Measurements from ENCODE around the gene ARHGEF40. TPM values are rescaled to one million over a fixed set of nuclear protein-coding genes. Genes with fewer than 3 reads are reported as not detected.

The ARHGEF40 gene
- total RNA-seq, 2 experiments from 2014 or later, result 0.53 to 0.83 TPM

DNA sequence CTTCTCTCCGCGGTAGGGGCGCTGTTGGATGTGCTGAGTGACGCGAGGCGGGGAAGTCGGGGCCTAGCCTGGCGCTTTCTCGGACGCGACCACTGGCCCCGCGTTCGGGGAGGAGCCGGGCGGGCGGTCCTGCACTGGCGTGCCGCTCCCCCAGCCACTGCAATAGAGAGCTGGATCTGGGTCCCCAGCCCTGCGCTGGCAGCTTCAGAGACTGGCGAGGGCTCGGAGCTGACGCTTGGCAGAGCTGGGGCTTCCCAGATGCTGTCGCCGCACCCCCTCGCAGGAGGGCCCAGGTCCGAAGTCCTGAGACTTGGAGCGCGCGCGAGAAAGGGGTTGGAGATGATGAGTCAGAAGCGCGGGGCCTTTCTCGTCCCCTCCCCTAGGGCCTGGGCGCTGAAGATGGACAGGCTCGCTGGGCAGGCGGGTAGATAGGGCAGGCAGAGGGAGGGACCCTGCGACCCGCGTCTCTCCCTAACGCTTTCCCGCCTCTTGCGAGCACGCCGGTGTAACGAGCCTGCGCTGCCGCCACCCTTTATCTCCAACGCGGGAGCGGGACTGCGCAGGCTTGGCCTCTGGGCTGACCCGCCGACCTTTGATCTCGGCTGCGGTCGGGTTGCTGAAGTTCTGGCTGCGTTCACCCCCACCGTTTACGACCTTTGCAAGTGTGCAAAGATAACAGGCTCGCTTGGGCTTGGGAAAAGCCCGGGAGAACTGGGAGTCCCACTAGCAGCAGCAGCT lies 33.8 kb downstream of the ARHGEF40 start:
- CTCF ChIA-PET, result interaction anchor here (0.8 to 10.7 kb wide), 42 partner anchors 9 to 494 kb away, joined by 3 to 225 read pairs (median 6); partner anchors contain the start of genes ARHGEF40, NDRG2 and SLC39A2
- peak overlapping the region; percentile 91 for H3K27ac Mint-ChIP-seq

GRCh38 chr14:21104448-21105060 lies 34.5 kb downstream of the ARHGEF40 start:
- POLR2A ChIA-PET, result interaction anchor here (1.0 to 2.8 kb wide), 5 partner anchors 10 to 90 kb away, joined by 3 to 11 read pairs (median 5); no protein-coding TSS in a partner anchor
- Mint-ChIP-seq H3K27me3 (ENCODE audit: low read depth) (peaks cover 8% of the 10 kb centered on the region), H3K9me3 (ENCODE audit: insufficient read depth) (no peaks in the 10 kb centered on the region), H3K4me3 (peak overlapping the region; percentile 93), H3K27ac (peak overlapping the region; percentile 91), H3K4me1 (ENCODE audit: low read depth) (peaks cover 36% of the 10 kb centered on the region), H3K36me3 (ENCODE audit: low read depth) (no peaks in the 10 kb centered on the region)
- DNase-seq (peak; percentile 74), ATAC-seq (peak; percentile 48)
- CTCF ChIA-PET, result interaction anchor here (0.6 to 10.7 kb wide), 43 partner anchors 8 to 495 kb away, joined by 3 to 225 read pairs (median 6); partner anchors contain the start of genes ARHGEF40, NDRG2 and SLC39A2

More for the DNA sequence above, 33.8 kb downstream of the ARHGEF40 start:
- ATAC-seq (peak; percentile 89), DNase-seq (peak; percentile 97)
- POLR2A ChIA-PET, result interaction anchor here (1.0 to 2.8 kb wide), 7 partner anchors 10 to 89 kb away, joined by 3 to 11 read pairs (median 5); partner anchors contain the start of gene ARHGEF40
- Mint-ChIP-seq H3K4me3 (peak overlapping the region; percentile 93), H3K36me3 (ENCODE audit: low read depth) (no peaks in the 10 kb centered on the region), H3K27me3 (ENCODE audit: low read depth) (peaks cover 14% of the 10 kb centered on the region), H3K9me3 (ENCODE audit: insufficient read depth) (no peaks in the 10 kb centered on the region), H3K4me1 (ENCODE audit: low read depth) (peaks cover 43% of the 10 kb centered on the region)

- H3K4me3 Mint-ChIP-seq, result peak overlapping the region; percentile 93
- H3K9me3 Mint-ChIP-seq (ENCODE audit: insufficient read depth), result no peaks in the 10 kb centered on the region
- ChIA-PET POLR2A (interaction anchor here (1.0 to 1.3 kb wide), 3 partner anchors 11 to 36 kb away, joined by 3 to 5 read pairs (median 5); no protein-coding TSS in a partner anchor), CTCF (interaction anchor here (0.6 to 10.7 kb wide), 40 partner anchors 10 to 495 kb away, joined by 3 to 225 read pairs (median 6); partner anchors contain the start of genes ARHGEF40, NDRG2 and SLC39A2)
- peaks cover 34% of the 10 kb centered on the region for H3K4me1 Mint-ChIP-seq (ENCODE audit: low read depth)
- ATAC-seq (no peak), DNase-seq (no peak)
- peaks cover 6% of the 10 kb centered on the region for H3K27me3 Mint-ChIP-seq (ENCODE audit: low read depth)
- H3K36me3 Mint-ChIP-seq (ENCODE audit: low read depth), result no peaks in the 10 kb centered on the region
- H3K27ac Mint-ChIP-seq, result no peak overlapping the region
These were observed 35.0 kb downstream of the ARHGEF40 start for GRCh38 chr14:21105095-21105494.

DNA sequence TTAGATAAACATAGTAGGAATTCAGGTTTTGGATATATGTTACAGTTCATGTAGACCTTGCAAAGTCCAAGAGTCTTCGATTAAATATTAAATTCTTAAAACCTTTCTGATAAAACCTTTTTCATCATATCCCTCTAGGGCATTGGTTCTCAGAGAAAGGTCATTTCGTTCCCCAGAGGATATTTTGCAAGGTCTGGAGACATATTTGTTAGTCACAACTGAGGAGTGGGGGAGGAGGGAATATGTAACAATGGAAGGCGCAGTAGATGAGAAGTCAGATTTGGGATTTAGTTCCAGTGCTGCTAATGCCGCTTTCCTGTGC lies 36.0 kb downstream of the ARHGEF40 start:
- peaks cover 3% of the 10 kb centered on the region for H3K27me3 Mint-ChIP-seq (ENCODE audit: low read depth)

DNA sequence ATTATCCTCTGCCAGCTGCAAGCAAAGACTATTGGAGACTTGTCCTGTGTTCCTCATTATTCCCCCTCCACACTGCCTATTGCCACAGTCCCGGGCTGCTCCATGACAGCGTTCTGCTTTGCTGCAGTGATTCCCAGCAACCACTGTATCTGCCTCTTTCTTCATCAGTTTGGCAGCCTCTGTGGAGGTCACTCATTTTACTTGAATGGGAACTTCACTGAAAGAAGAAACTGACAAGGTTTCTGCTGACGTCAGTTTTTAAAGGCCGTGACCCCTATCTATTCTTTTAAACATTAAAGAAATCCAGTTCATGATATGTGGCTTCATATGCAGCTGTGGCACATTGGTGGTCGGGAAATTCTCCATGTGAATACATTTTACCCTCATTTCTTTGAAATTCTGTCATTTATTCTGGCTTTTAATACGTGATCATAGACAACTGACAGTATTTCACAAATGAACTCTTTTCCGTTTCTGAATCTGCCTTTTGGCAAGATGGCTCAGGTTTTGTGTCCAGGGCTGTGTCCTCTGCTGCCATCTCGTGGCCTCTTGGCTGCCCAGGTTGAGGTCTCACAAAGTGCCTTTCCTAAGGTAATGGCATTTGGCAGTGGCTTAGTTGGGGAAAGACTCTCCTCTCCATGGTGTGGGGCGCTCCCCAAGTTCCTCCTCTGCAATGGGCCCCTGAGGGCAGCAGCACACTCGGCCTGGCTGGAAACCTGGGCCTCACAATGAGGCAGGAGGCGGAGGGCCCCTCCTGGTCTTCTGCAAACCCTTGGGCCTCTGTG lies 36.6 kb downstream of the ARHGEF40 start:
- ATAC-seq, result no peak
- POLR2A ChIA-PET, result interaction anchor here (0.5 kb wide), 1 partner anchor 210 kb away, joined by 3 read pairs; no protein-coding TSS in a partner anchor
- peak; percentile 83 for DNase-seq
- H3K4me1 Mint-ChIP-seq (ENCODE audit: low read depth), result peaks cover 33% of the 10 kb centered on the region
- H3K27me3 Mint-ChIP-seq (ENCODE audit: low read depth), result peaks cover 3% of the 10 kb centered on the region
- H3K36me3 Mint-ChIP-seq (ENCODE audit: low read depth), result no peaks in the 10 kb centered on the region
- H3K9me3 Mint-ChIP-seq (ENCODE audit: insufficient read depth), result no peaks in the 10 kb centered on the region
- CTCF ChIA-PET, result interaction anchor here (2.8 to 10.7 kb wide), 7 partner anchors 12 to 108 kb away, joined by 13 to 225 read pairs (median 117); partner anchors contain the start of genes ARHGEF40 and SLC39A2
- H3K27ac Mint-ChIP-seq, result no peak overlapping the region
- no peak overlapping the region for H3K4me3 Mint-ChIP-seq

More for the DNA sequence above, 36.0 kb downstream of the ARHGEF40 start:
- CTCF ChIA-PET, result interaction anchor here (2.8 to 10.7 kb wide), 7 partner anchors 12 to 108 kb away, joined by 13 to 225 read pairs (median 117); partner anchors contain the start of genes ARHGEF40 and SLC39A2
- DNase-seq (no peak), ATAC-seq (no peak)
- POLR2A ChIA-PET, result interaction anchor here (0.5 kb wide), 1 partner anchor 211 kb away, joined by 3 read pairs; no protein-coding TSS in a partner anchor
- Mint-ChIP-seq H3K36me3 (ENCODE audit: low read depth) (no peaks in the 10 kb centered on the region), H3K9me3 (ENCODE audit: insufficient read depth) (no peaks in the 10 kb centered on the region), H3K4me3 (no peak overlapping the region), H3K4me1 (ENCODE audit: low read depth) (peaks cover 34% of the 10 kb centered on the region), H3K27ac (no peak overlapping the region)

DNA sequence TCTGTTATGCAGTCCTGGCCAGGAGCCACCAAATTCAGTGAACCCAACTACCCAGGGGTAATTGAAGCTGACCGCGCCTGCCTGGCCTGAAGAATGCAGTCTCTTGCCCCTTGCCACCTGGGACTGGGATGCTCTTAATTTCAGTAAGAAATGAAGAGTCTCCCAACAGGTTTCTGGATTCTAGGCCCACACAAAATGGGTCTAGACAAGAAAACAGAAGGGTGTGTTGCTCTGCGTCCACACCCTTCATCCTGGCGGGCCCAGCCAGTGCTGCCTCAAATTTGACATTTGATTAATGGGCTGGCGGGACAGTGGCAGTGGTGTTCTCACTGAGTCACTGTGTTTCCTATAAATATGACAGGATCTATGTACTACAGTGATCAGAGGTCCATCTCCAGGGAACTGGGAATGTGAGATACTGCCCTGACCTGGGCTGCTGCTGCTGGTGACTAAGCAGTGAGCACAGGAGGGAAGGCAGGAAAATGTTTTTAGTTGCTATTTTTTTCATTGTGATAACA lies 37.2 kb downstream of the ARHGEF40 start:
- ATAC-seq, result no peak
- Mint-ChIP-seq H3K36me3 (ENCODE audit: low read depth) (no peaks in the 10 kb centered on the region), H3K27ac (no peak overlapping the region), H3K4me3 (no peak overlapping the region), H3K27me3 (ENCODE audit: low read depth) (peaks cover 3% of the 10 kb centered on the region), H3K9me3 (ENCODE audit: insufficient read depth) (no peaks in the 10 kb centered on the region), H3K4me1 (ENCODE audit: low read depth) (peaks cover 27% of the 10 kb centered on the region)
- DNase-seq, result no peak
- CTCF ChIA-PET, result interaction anchor here (8.5 to 10.7 kb wide), 2 partner anchors 13 to 95 kb away, joined by 193 to 225 read pairs; no protein-coding TSS in a partner anchor
- POLR2A ChIA-PET, result no interaction called here

- ChIA-PET POLR2A (interaction anchor here (1.4 kb wide), 1 partner anchor 19 kb away, joined by 4 read pairs; no protein-coding TSS in a partner anchor), CTCF (interaction anchor here (1.5 to 10.7 kb wide), 6 partner anchors 9 to 94 kb away, joined by 6 to 225 read pairs (median 10); no protein-coding TSS in a partner anchor)
- Mint-ChIP-seq H3K4me1 (ENCODE audit: low read depth) (peaks cover 15% of the 10 kb centered on the region), H3K27me3 (ENCODE audit: low read depth) (peaks cover 3% of the 10 kb centered on the region), H3K36me3 (ENCODE audit: low read depth) (no peaks in the 10 kb centered on the region), H3K27ac (no peak overlapping the region), H3K9me3 (ENCODE audit: insufficient read depth) (no peaks in the 10 kb centered on the region), H3K4me3 (no peak overlapping the region)
- no peak for ATAC-seq
- no peak for DNase-seq
These were observed 38.7 kb downstream of the ARHGEF40 start for GRCh38 chr14:21108791-21109190.

- Mint-ChIP-seq H3K27ac (no peak overlapping the region), H3K4me3 (no peak overlapping the region), H3K36me3 (ENCODE audit: low read depth) (no peaks in the 10 kb centered on the region), H3K9me3 (ENCODE audit: insufficient read depth) (no peaks in the 10 kb centered on the region), H3K4me1 (ENCODE audit: low read depth) (peaks cover 14% of the 10 kb centered on the region), H3K27me3 (ENCODE audit: low read depth) (peaks cover 3% of the 10 kb centered on the region)
- ATAC-seq, result no peak
- CTCF ChIA-PET, result interaction anchor here (1.3 to 10.7 kb wide), 6 partner anchors 10 to 95 kb away, joined by 4 to 225 read pairs (median 10); no protein-coding TSS in a partner anchor
- POLR2A ChIA-PET, result interaction anchor here (1.4 kb wide), 1 partner anchor 20 kb away, joined by 4 read pairs; no protein-coding TSS in a partner anchor
- DNase-seq, result no peak
These were observed 39.5 kb downstream of the ARHGEF40 start for GRCh38 chr14:21109377-21110138.

DNA sequence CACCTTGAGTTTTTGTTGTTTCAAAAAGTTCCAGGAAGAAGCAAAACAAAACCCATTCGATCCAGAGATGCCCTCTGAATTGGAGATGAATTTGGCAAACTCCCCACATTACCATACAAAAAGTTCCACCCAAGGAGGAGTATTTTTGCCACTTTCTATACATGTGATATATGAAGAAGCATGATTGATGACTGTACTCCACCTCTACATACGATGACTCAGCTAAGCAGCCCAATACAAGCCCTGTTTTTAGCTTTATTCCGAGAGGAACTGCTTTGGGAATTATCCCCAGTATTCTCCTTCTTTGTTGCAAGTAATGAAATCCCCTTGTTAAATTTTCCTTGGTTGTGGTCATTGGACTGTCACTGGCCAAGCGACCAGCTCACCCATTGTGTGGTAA lies 42.2 kb downstream of the ARHGEF40 start:
- DNase-seq (no peak), ATAC-seq (no peak)
- Mint-ChIP-seq H3K27me3 (ENCODE audit: low read depth) (peaks cover 3% of the 10 kb centered on the region), H3K4me1 (ENCODE audit: low read depth) (no peaks in the 10 kb centered on the region), H3K4me3 (no peak overlapping the region), H3K9me3 (ENCODE audit: insufficient read depth) (no peaks in the 10 kb centered on the region), H3K36me3 (ENCODE audit: low read depth) (no peaks in the 10 kb centered on the region), H3K27ac (no peak overlapping the region)
- ChIA-PET CTCF (interaction anchor here (2.0 kb wide), 1 partner anchor 8 kb away, joined by 6 read pairs; no protein-coding TSS in a partner anchor), POLR2A (no interaction called here)

DNA sequence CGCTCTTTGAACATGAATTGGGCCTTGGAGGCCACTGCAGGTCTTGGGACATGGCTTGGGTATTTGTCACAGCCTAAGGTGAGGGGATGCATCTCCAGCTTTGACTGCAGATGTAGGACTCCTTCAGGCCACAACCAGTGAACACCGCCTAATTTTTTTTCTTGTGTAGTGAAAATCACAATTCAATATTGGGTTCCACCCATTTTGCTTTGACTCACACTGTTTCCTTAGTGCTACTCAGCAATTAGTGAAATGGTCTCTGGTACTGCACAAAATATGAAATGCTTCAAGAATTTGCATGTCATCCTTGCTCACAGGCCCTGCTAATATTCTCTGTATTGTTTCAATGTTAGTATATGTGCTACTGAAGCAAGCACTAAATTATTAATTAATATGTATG lies 43.3 kb downstream of the ARHGEF40 start:
- H3K36me3 Mint-ChIP-seq (ENCODE audit: low read depth), result no peaks in the 10 kb centered on the region
- DNase-seq, result no peak
- no peak overlapping the region for H3K27ac Mint-ChIP-seq
- H3K4me3 Mint-ChIP-seq, result no peak overlapping the region
- ATAC-seq, result no peak
- no peaks in the 10 kb centered on the region for H3K4me1 Mint-ChIP-seq (ENCODE audit: low read depth)
- ChIA-PET POLR2A (no interaction called here), CTCF (interaction anchor here (2.0 kb wide), 1 partner anchor 9 kb away, joined by 6 read pairs; no protein-coding TSS in a partner anchor)
- peaks cover 3% of the 10 kb centered on the region for H3K27me3 Mint-ChIP-seq (ENCODE audit: low read depth)
- no peaks in the 10 kb centered on the region for H3K9me3 Mint-ChIP-seq (ENCODE audit: insufficient read depth)
